Stimulated activated CD4-positive, alpha-beta T cell treated with anti-CD3 and anti-CD28 coated beads, TNF-alpha, amount 100 ng/mL, for 4 hours (primary cell): ENCODE measurements around the gene KRT78.
"Not testable (repeated sequence)": the region's sequence is repeated elsewhere in the genome, so short reads cannot be mapped to it uniquely, and the experiment has no call there.

Experiments
- DNase-seq, 3 experiments: peaks; one replicate each; pipeline ENCODE4 v3.0.0-alpha.2; 2020; ENCODE audit warnings: low read depth in 3 of 3

Gene KRT78

DNA sequence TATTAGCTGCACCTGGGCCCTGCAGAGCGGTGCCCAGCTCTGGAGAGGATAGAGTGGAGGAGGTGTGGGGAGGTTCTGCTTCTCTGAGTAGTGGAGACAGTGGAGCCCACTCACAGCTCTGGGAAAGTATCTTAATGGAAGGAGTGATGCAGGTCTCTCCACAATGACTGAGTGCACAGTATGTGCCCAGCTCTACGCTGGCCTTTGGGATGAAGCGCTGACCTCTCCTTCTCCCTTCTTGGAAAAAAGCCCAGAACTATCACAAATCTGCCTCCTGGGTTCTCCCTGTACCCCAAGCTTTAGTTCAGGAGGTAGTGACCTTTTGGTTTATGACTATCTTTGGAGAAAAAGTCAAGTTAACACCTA lies 52.4 kb downstream of the KRT78 start:
- DNase-seq, result no peak

DNA sequence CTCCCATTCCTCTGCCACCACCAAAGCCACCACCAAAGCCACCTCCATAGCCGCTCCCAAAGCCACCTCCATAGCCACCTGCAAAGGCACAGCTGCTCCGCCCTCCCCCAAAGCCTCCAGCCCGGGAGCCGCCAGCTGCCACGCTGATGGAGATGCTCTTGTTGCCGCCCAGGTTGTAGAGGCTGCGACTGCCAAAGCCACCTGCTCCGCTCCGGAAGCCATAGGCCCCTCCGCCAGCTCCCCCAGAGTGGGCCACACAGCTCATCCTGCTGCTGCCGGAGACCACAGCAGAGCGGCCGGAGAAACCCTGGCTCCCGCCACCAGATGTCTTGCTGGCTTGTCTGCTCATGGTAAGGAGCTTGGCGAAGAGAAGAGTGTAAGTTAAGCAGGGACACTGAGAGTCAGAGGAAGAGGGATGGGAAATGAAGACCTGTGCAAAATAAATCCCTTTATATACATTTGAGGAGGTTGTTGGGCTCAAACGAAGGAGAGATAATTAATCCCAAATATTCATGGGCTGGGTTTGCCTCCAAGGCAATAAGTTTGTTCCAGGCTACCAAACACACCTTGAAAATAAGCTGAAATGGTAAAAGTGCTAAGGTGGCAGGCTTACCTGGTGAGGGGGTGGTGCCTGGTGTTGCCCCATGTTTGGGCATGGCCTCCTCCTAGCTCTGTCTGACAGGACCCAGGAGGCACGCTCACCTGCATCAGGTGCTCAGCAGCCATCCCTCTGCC lies 52.9 kb downstream of the KRT78 start, which contains the start of gene KRT3:
TSS of gene KRT3 (minus strand) at position 424 of the 735 bp plus-strand sequence. CDS start at position 349, 75 bp downstream.
- DNase-seq, result no peak

GRCh38 chr12:52795332-52795674 lies 53.5 kb downstream of the KRT78 start:
- DNase-seq, result not testable (repeated sequence)

- no peak for DNase-seq
Measured at GRCh38 chr12:52794479-52795331, 54.1 kb downstream of the KRT78 start.

DNA sequence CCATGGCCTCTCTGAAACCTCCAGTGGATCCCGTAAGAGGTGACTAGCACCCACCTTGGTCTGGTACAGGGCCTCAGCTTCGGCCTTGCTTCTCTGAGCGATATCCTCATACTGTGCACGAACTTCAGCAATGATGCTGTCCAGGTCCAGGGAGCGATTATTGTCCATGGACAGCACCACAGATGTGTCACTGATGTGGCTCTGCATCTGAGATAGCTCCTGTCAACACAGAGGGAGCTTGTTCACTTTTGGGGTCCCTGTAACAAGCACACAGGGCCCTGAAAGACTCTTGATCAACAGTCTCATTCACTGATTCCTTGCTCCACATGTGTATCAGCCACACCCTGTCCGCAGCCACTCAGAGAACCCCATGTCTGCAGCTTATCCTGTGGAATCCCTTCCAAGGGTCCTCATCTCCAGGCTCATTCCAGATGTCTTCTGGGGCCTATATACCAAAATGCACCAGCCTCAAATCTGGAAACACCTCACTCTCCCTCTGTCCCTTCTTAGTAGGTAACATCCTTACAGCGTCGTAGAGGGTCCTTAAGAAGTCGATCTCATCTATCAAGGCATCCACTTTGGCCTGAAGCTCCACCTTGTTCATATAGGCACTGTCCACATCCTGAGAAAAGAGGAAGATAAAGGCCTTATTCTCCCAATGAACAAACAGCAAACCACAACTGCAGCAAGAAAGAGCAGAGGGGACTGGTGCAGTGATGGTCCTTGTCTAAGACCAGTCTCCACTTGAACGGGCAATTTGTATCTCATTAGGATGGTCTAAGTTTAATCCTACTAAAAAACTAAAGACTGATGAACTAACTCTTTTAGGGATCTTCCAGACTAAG lies 56.4 kb downstream of the KRT78 start:
- DNase-seq, result no peak

DNA sequence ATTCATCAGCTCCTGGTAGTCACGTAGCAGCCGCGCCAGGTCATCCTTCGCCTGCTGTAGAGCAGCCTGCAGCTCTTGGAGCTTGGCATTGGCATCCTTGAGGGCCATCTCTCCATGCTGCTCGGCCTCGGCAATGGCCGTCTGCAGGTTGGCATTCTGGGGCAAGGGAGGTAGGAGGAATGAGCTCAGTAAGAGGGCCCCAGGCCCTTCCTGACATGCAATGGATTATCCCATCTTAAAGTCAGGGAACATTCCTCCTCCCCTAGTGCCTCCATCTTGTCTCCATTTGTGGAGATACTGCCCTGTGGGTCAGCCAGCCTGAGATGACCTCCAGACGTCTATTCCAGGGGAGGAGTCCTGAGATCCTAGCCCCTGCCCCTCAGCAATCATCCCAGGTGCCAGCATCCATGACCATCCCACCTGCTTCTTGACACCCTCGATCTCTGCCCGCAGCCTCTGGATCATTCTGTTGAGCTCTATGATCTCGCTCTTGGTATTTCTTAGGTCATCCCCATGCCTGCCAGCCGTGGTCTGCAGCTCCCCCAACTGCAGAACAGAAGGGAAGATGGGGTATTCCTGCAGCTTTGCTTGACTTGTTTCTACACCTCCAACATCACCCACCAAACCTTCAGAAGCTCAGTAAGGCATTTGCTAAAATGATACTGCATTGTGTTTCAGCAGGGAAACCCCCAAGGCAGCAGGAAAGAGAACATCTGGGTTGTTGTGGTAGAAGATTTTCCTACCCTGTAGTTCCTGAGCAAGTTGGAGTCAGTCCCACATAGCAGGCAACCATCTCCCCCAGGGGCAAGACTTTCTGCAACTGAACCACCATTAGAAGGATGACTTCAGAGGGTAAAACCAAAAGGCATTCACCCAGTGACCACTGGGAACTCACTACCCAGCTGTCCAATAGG lies 57.3 kb downstream of the KRT78 start:
- DNase-seq, result no peak

DNA sequence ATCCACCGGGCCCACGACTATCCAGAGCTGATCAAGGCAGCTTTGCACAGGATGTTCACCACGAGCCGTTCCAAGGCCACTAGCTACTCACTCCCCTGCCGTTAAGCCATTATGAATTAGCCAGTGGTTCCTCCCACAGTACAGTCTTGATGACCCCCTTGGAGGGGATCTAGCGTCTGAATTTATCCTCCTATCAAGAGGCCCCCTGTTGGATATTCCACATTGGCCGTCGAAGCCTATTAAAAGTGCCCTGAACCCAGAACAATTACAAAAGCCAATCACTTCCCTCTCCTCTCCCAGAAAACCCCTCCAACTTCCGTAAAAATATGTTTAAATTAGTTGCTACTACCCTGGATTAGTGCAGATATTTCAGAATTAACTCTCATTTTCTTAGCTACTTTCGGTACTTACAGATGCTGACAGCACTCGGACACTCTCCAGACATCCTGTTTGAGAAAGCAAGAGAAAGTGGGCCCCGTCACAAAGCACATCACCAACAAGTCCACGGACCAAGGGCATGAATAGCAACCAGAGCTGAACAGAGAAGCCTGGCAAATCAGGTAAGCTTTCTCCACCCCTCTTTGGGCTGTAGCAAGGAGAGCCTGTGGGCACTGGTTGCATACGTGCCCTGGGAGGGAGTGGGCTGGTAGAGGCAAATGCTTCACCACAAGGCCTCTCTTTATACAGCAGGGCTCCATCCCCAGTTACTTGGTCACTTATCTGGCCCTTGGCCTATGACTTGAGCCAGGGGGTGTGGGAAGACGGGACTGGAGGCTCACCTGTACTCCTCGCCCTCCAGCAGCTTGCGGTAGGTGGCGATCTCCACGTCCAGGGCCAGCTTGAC lies 58.1 kb downstream of the KRT78 start:
- DNase-seq, result no peak

DNA sequence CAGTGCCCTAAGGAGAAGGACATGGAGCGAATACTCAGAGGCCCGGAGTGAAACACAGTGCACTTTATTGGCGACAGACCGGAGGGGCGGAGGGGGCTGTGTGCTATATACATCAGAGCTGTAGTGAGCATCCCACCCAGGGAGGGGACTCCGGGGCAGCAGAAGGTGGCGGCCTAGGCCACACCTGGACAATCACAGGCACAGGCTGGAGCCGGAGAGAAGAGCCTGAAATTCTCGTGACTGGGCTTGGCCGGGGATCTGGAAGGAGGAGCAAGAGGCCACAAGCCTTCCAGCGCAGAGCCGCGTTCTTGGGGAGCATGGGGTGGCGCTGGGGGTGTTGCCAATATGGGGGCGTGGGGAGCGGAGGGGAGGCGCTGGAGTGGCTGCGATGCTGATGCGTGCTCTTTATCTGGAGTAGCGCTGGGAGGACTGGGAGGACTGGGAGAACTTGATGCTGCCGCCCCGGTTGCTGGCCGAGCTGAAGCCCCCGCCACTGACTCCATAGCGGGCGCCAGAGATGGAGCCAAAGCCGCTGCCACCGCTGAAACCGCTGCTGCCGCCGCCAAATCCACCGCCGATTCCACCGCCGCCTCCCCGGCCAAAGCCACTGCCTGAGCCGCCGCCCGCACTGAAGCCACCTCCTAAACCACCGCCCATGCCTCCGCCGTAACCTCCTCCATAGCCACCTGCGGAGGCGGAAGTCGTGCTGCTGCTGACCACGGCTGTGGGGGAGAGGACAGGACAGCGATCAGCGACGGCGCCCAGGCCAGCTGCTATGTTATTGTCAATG lies 59.0 kb downstream of the KRT78 start:
- no peak for DNase-seq

DNA sequence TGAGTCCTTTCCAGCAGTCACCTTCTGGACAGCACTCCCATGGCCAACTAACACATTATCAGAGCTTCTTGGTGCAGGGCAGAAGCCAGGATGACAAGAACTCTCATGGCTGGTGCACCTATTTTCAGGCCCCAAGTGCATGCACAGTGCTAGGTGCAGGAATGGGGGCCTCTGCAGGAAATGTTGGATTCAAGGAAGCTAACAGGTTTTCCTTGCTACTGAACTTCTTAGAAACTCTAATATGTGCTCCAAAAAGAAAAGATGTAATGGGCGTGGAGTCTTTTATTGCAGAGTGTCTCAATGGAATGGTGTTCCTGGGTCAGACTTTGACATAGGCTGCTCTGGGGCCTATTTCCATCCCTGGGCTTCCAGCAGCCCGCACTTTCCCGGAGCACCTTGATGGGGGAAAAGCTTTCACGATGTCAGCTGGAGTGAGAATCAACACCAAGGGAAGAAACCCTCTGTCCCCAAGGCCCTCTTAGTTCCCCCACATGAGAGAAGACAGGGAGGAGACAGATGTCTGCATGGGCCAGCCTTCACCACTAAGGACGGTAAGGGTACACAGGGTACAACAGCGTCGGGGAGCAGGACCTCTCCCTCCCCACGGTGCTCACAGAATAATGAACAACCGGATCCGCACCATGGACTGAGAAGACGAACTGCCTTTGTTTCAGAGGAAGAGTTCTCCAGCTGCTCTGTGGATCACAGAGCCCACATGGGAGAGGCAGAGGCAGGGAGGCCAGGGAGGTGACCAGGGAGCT lies 59.7 kb downstream of the KRT78 start:
- no peak for DNase-seq

- DNase-seq, result no peak
Measured at GRCh38 chr12:52788192-52788875, 60.5 kb downstream of the KRT78 start.
